Measurements from ENCODE around the gene ZYG11B.
"Not testable (repeated sequence)": the region's sequence is repeated elsewhere in the genome, so short reads cannot be mapped to it uniquely, and the experiment has no call there.

ZYG11B gene

GRCh38 chr1:52686830-52687229 lies 39.4 kb upstream of the ZYG11B start:
- ATAC-seq, result no peak
- TF ChIP-seq POU6F1 (CRISPR knock-in tag; IDR thresholded peaks at IDR 0.05; ENCODE audit: borderline replicate concordance, low read depth) (no peak), ZFP3 (CRISPR knock-in tag; IDR thresholded peaks at IDR 0.05) (no peak), TSHZ2 (CRISPR knock-in tag; IDR thresholded peaks at IDR 0.05) (no peak), CSRNP3 (CRISPR knock-in tag; IDR thresholded peaks at IDR 0.05) (no peak), CSDC2 (CRISPR knock-in tag; IDR thresholded peaks at IDR 0.05) (no peak), ESRRG (CRISPR knock-in tag; IDR thresholded peaks at IDR 0.05) (no peak), ZNF565 (CRISPR knock-in tag; conservative IDR thresholded peaks at IDR 0.05; ENCODE audit: low read depth) (no peak), GLIS3 (CRISPR knock-in tag; IDR thresholded peaks at IDR 0.05) (no peak)

GRCh38 chr1:52691821-52692220 lies 34.4 kb upstream of the ZYG11B start:
- TF ChIP-seq ESRRG (CRISPR knock-in tag; IDR thresholded peaks at IDR 0.05) (no peak), PATZ1 (CRISPR knock-in tag; IDR thresholded peaks at IDR 0.05; ENCODE audit: borderline replicate concordance) (no peak), TOX (CRISPR knock-in tag; IDR thresholded peaks at IDR 0.05; ENCODE audit: borderline replicate concordance) (no peak), SNAI2 (CRISPR knock-in tag; IDR thresholded peaks at IDR 0.05) (no peak), TCF4 (CRISPR knock-in tag; IDR thresholded peaks at IDR 0.05; ENCODE audit: borderline replicate concordance) (no peak), PPARA (CRISPR knock-in tag; IDR thresholded peaks at IDR 0.05; ENCODE audit: borderline replicate concordance) (no peak), CREB5 (CRISPR knock-in tag; IDR thresholded peaks at IDR 0.05; ENCODE audit: low read depth) (no peak), OSR1 (CRISPR knock-in tag; IDR thresholded peaks at IDR 0.05) (no peak), ARNTL (CRISPR knock-in tag; IDR thresholded peaks at IDR 0.05; ENCODE audit: borderline replicate concordance, low read depth) (no peak), RARB (CRISPR knock-in tag; IDR thresholded peaks at IDR 0.05) (no peak), ZNF8 (CRISPR knock-in tag; IDR thresholded peaks at IDR 0.05) (no peak), POU6F1 (CRISPR knock-in tag; IDR thresholded peaks at IDR 0.05; ENCODE audit: borderline replicate concordance, low read depth) (no peak)

GRCh38 chr1:52692697-52693096 lies 33.6 kb upstream of the ZYG11B start:
- TF ChIP-seq ZFP3 (CRISPR knock-in tag; IDR thresholded peaks at IDR 0.05), result no peak
- no peak for TF ChIP-seq GLIS3 (CRISPR knock-in tag; IDR thresholded peaks at IDR 0.05)

More at GRCh38 chr1:52691821-52692220, 34.4 kb upstream of the ZYG11B start:
- ATAC-seq, result no peak

GRCh38 chr1:52693351-52693750 lies 32.9 kb upstream of the ZYG11B start:
- ATAC-seq, result not testable (repeated sequence)

More at GRCh38 chr1:52692697-52693096, 33.6 kb upstream of the ZYG11B start:
- ATAC-seq, result no peak
